ENCODE results near the gene RALGAPA1. TPM values are rescaled to one million over a fixed set of nuclear protein-coding genes. Genes with fewer than 3 reads are reported as not detected.
A peak's percentile ranks its signal among the peaks of the same experiment; 100 is the strongest.
"Not testable (repeated sequence)": the region's sequence is repeated elsewhere in the genome, so short reads cannot be mapped to it uniquely, and the experiment has no call there.

RALGAPA1 gene
- total RNA-seq, 1 donor from 2014 or later: 63.1 TPM

DNA sequence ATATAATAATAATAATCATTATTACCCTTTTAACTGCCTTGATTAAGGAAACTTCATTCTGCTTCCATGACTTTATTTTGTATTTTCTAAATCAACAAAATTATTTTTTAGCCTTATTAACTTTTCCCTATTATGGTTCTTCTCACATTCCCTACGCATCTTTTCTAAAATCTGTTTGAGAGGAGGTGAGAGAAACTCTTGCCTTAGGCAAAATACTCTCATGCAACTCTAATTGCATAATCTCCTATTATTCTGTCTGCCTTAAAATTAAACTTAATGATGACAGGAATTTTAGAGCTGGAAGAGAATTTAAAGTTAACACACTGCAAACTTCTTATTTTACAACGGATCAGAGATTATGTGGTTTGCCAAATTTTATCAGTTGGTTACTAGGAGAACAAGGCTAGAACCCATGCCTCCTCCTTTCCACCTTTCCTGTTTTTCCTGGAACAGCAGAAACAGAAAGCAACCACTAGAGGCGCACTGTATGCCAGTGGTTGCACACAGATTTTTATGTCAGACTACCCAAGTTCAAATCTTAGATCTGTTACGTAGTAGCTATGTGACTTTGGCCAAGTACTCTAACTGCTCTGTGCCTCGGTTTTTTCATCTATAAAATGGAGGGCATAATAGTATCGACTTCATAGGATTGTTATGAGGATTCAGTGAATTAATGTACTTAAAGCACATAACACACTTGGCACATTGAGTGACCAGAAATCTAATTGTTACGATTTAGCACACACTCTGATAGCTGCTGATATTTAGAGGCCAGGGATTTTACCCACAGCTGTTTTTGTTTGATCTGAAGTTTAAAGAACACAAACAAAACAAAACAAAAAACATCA lies 12.7 kb upstream of the RALGAPA1 start:
- DNase-seq (ENCODE audit: low spot score): no peak

DNA sequence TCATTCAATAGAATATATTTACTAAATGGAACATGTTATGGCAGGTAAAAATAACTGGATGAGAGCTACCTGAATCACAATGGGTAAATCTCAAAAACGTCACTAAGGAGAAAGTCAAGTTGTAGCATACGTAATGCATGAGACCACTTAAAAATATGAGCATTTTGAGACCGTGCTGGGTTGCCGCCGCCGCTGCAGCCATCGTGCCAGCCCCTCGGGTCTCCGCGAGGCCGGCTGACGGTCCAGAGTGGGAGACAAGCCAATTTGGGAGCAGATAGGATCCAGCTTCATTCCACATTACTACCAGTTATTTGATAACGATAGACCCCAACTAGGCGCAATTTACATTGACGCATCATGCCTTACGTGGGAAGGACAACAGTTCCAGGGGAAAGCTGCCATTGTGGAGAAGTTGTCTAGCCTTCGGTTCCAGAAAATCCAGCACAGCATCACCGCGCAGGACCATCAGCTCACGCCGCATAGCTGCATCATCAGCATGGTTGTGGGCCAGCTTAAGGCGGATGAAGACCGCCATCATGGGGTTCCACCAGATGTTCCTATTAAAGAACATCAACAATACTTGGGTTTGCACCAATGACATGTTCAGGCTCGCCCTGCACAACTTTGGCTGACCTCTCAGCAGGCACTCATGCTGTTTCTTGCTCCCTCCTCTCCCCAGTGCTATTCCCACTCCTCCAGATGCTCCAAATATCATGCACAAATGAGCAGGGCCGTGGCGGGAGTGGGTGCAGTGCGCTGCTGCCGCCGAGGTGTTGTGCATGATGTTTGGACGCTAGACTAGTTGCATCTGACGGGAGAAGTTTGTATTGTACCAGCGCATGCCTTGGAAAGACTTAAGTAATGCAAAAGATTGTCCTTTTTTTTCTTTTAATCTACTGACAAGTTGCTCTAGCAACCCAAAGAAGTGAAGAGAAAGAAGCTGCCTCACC lies 10.8 kb upstream of the RALGAPA1 start:
- DNase-seq (ENCODE audit: low spot score): no peak

DNA sequence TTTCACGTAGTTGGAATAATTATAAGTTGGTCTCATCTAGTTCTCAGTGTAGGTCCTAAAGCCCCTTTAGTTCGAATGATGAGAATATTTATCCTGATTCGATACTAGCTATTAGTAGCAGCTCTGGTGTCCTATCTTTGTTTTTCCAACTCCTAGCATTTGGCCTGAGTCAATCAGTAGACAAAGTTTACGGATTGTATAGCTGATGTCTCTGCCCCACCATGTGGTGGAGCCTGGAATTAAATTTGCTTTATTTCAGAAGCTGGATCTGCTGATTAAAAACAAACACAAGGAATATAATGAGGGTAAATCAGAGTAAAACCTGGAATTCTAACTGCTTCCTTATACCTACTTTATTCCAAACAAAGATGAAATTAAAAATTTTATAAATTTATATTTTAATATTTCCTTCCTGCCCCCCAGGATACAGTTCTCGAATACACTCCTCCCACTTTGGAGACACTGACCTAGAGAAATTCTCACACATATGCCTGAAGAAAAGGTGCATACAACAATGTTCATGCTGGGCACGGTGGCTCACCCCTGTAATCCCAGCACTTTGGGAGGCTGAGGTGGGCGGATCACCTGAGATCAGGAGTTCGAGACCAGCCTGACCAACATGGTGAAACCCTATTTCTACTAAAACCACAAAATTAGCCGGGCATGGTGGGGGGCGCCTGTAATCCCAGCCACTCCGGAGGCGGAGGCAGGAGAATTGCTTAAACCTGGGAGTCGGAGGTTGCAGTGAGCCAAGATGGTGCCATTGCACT lies 9.4 kb upstream of the RALGAPA1 start:
- peak; percentile 36 for DNase-seq (ENCODE audit: low spot score)

DNA sequence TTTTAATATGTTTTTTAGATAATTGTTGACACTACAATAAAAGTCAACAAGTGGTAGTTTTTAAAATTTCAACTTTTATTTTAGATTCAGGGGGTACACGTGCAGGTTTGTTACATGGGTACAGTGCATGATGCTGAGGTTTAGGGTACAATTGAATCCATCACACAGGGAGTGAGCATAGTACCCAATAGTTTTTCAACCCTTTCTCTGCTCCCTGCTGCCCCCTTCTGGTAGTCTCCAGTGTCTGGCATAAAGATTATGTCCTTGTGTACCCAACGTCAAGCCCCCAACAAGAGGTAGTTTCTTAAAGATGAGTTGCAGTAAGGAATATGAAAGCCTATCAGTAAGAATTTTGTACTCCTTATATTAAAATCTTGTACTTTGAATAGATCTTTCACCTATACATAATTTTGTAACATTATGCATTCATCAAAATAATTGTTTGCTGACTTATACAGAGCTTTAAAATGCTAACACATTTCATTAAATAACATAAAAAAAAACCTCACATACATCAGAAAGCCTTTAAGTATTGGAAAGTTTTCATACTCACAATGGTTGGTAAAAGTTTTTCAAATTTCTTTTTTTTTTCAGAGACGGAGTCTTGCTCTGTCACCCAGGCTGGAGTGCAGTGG lies 5.4 kb upstream of the RALGAPA1 start:
- peak; percentile 67 for DNase-seq (ENCODE audit: low spot score)

DNA sequence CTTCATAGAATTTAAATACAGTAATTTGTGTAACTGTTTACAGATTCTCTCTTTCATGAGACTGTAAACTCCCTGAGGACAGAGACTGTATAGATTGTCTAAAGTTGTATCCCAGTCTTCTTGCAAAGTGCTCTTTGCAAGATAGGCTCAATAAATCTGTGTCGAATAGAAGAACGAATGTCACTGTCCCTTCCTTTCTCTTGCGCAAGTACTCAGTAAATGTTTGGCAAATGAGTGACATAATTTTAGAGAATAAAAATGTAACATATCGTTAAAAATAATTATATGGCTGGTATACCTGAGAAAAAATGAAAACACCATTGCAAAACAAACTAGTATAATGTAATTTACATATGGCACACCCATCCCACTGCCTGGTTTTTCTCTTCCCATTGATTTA lies 1.9 kb upstream of the RALGAPA1 start:
- DNase-seq (ENCODE audit: low spot score): no peak

DNA sequence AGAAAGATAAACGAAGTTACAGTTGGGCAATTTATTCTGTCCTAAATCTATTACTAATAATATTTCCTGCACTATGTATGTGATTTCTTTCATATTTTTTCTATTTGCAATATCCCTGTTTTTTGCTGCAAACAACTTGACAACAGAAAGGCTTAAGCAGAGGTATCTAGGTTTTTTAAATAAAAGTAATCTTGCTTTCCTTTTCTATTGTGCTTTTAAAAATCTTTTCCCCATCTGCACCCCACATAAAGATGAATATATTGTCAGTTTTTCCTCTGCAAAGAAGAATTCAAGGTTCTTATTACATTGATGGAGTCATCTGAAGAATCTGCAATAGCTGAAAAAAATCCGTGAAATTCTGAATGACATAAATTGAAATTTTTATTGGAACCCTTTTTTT lies 502 bp upstream of the RALGAPA1 start:
- no peak for DNase-seq (ENCODE audit: low spot score)

DNA sequence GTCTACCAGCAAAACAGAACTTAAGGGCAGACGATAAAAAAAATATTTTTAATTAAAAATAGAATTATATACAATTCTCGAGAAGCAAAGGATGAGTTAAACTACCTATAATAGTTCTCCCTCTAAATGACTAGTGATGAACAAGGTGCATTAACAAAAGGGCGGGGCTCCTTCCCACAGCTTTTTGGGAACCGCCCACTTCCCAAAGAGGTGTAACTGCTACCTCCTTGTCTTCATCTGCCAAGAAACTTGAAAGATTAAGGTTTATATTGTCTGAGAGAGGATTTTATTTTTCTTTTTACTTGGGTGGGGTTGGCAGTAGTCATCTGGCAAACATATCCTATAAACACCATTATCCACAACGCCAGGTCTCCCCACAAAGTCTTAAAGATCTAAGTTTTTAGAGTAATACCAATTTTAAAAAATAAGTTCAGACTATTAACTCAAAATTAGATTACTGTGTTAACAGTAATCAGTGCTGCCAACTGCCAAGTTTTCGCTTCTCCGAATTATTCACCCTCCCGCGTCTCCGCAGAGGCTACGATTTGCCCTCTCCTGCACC lies 938 bp downstream of the RALGAPA1 start:
- no peak for DNase-seq (ENCODE audit: low spot score)

DNA sequence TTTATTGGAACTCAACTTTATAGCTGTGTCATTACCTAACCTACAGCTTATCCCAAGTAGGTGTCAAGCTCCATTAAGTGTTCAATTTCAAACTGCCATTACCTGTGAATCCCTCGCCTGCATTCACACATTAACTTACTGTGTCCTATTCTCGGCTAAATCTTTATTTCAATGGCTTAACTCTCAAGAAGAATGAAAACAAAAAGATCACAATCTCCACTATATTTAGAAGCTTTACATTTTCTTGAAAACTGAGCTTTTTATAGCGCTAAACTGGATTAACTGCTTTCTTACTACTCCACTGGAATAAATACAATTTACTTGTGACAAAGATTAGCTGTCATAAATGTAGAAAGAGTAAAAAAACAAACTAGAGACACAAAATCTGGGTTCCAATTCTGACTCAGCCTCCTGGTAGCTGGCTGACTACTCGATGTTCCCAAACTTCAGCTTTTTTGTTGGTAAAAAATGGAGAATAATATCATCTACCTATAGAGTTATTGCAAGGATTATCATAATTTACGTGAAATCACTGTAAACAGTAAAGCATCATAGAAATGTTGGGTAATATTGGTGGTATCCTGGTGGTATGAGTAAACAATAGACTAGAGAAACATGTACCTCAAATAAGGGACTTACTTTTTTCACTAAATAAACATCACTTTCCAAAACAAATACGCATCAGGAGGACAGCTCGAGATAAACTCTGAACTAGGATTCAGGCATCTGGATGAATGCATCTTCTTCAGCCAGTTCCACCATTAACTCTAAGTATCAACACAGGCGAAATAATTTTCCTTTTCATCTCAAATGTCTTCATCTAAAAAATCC lies 1.7 kb downstream of the RALGAPA1 start:
- no peak for DNase-seq (ENCODE audit: low spot score)

DNA sequence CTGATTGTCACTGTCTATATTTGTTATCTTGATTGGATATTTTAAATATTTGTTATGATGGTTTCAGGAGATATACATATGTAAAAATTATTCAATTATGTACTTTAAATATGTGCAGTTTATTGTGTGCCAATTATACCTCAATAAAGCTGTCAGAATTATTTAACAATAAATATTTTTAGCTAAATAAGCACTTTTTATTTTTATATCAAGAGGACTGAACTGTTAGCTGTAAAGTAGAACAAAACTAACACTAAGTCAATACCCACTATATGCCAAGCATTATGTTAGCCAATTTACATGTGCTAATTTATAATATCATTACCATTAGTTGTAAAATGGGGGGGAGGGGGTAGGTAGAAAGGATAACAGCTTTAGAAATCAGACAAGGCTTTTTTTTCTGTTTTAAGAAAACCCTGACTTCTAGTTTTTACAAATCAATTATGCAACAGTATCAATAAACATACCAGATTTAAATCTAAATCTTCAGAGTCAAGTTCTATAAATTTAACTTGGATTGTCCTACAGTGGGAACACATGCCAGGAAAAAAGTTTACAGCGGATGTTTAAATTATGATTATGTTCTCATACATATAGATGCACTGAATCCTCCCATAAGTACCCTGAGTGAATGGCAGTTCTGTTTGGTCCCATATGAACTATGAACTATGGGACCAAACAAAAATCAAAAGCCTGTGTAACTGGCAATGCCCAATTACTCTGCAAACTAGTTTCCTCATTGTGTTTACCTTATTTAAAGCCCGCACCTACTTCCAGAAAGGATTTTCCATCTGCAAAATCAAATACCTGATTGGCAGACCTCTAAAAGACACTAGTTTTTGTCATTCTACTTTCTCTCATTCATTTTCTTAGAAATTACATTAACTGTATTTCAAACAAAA lies 2.8 kb downstream of the RALGAPA1 start:
- no peak for DNase-seq (ENCODE audit: low spot score)

DNA sequence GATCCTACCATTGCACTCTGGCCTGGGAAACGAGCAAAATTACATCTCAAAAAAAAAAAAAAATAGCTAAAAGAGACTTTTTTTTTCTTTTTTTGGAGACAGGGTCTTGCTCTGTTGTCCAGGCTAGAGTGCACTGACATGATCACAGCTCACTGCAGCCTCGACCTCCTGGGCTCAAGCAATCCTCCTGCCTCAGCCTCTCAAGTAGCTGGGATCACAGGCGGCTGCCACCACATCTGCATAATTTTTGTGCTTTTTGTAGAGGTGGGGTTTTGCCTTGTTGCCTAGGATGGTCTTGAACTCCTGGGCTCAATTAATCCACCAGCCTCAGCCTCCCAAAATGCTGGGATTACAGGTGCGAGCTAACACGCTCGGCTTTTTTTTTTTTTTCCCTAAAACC lies 11.3 kb downstream of the RALGAPA1 start:
- no peak for DNase-seq (ENCODE audit: low spot score)

DNA sequence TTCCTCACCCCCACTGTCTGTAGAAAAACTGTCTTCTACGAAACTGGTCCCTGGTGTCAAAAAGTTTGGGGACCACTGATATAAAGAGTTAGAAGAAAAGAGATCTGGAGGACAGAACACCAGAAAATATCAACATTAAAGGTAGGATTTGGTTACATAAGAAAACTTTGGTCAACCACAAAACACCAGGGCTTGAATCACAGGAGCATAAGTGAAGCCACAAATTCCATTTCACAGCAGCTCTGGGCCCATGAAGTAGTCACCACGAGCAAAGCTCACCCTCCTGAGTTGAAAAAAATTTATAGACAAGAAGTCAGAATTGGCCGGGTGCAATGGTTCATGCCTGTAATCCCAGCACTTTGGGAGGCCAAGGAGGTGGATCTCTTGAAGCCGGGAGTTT lies 19.4 kb downstream of the RALGAPA1 start:
- DNase-seq (ENCODE audit: low spot score): no peak

DNA sequence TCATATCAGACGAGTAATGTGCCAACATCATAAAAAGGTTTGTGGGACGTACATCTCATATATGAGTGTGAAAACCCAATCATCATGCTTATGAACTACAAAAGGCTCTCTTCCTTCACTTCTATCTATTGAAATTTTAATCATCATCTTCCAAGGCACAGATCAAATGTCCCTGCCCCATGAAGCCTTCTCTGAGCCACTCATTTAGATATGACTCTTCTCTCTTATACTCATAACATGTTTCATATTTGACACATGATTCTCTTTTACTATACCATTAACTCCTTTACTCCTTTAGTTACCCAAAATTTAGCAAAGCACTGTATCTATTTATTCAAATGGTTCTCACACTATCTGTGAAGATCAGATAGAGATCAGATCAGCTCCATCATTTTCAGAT lies 22.2 kb downstream of the RALGAPA1 start:
- DNase-seq (ENCODE audit: low spot score): no peak

DNA sequence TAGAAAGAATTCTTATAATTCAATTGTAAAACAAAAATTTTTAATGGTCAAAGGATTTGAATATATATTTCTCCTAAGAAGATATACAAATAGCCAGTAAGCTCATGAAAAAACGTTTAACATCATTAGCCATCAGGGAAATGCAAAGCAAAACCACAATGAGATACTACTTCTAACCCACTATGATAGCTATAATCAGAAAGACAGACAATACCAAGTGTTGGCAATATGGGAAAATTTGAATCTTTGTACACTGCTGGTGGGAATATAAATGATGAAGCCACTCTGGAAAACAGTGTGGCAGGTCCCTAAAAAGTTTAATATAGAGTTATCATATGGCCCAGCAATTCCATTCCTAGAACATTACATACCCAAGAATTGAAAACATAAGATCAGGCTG lies 25.4 kb downstream of the RALGAPA1 start:
- no peak for DNase-seq (ENCODE audit: low spot score)

DNA sequence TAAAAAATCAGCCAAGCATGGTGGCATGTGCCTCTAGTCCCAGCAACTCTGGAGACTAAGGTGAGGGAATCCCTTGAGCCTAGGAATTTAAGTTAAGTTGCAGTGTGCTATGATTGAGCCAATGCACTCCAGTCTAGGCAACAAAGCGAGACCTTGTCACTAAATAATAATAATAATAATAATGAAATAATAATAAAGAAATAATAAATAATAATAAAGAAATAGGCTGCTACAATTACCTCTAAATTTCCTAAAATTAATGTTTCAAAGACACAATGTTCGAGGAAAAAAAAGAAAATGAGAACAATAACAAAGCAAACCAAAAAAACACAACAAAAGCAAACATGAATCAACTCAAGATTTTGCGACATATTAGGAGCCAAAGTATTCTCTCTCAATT lies 29.7 kb downstream of the RALGAPA1 start:
- no peak for DNase-seq (ENCODE audit: low spot score)

DNA sequence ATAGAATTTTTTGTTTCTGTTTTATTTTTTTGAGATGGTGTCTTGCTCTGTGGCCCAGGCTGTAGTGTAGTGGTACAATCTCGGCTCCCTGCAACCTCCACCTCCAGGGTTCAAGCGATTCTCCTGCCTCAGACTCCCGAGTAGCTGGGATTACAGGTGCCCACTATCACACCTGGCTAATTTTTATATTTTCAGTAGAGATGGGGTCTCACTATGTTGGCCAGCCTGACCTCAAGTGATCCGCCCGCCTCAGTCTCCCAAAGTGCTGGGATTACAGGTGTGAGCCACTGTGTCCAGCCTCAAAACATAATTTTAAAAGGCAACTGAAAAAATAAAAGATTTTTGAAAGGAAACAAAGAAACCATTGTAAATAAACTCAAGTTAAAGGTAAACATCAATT lies 31.5 kb downstream of the RALGAPA1 start:
- not testable (repeated sequence) for DNase-seq (ENCODE audit: low spot score)

DNA sequence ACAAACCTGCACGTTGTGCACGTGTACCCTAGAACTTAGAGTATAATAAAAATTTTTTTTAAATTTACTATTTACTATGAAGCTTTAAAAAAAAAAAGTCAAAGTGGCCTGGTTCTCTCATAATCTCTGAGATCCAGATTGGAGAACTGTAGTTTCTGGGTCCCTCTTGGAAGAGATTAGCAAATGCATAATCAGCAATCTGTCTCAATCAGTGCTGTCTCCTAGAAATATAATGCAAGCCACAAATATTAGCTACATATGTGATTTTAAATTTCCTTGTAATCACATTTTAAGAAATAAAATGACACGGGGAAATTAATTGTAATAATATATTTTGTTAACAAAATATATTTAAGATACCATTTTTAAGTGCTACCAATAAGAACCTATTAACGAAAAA lies 32.3 kb downstream of the RALGAPA1 start:
- no peak for DNase-seq (ENCODE audit: low spot score)

DNA sequence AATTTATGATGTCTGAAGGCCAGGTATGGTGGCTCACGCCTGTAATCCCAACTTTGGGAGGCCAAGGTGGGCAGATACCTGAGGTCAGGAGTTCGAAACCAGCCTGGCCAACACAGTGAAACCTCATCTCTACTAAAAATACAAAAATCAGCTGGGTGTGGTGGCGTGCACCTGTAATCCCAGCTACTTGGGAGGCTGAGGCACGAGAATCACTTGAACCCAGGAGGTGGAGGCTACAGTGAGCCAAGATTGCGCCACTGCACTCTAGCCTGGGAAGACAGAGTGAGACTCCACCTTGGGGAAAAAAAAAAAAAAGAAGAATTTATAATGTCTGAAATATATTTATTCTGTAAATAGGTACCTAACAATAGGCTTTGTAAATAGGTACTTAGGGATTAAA lies 33.0 kb downstream of the RALGAPA1 start:
- DNase-seq (ENCODE audit: low spot score): not testable (repeated sequence)

DNA sequence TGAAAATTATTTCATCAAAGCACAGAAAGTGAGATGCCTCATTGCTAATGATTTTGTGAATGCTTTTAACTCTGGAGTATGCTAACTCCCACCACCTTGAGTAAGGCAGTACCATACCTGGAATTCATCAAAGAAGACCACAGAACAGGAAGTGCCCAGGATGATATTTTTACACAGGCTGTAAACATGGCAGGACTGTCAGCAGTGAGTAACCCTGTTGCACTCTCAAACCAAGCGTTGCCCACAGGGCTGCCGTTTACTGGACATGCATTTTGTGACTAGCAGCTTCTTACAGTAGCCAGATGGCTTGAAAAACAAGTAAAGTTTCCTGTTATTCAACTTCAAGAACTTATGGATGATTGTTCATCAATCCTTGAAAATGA lies 42.4 kb downstream of the RALGAPA1 start:
- DNase-seq (ENCODE audit: low spot score): no peak

DNA sequence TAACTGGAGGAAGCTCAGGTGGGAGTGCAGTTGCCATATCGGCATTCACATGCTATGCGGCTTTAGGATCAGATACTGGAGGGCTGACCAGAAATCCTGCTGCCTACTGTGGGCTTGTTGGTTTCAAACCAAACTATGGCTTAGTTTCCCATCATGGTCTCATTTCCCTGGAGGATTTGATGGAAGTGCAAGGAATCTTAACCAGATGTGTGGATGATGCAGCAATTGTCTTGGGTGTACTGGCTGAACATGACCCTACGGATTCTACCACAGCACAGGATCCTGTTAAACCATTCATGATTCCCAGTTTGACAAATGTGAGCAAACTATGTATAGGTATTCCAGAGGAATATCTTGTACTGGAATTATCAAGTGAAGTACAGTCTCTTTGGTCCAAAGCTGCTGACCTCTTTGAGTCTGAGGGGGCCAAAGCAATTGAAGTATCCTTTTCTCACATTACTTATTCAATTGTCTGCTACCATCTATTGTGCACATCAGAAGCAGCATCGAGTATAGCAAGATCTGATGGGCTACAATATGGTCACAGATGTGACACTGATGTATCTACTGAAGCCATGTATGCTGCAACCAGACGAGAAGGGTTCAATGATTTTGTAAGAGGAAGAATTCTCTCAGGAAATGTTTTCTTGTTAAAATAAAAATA lies 42.9 kb downstream of the RALGAPA1 start:
- no peak for DNase-seq (ENCODE audit: low spot score)
